Testis (tissue), 3 donors: ENCODE data around the gene LDB1. TPM values are rescaled to one million over a fixed set of nuclear protein-coding genes. Genes with fewer than 3 reads are reported as not detected.

Experiments
- DNase-seq: peaks from one replicate; pipeline ENCODE4 v3.0.0-alpha.2; 2019
- H3K27ac ChIP-seq, 2 donors: fragments of 200-600 bp; sonication (generic); one replicate each; pipeline ENCODE4 v1.5.1; 2019
- H3K27me3 ChIP-seq: fragments of 200-600 bp; sonication (generic); one replicate; pipeline ENCODE4 v1.5.1; 2019
- H3K36me3 ChIP-seq: fragments of 200-600 bp; sonication (generic); one replicate; pipeline ENCODE4 v1.5.1; 2017; ENCODE audit warnings: low read depth; ENCODE audit errors: missing control alignments
- H3K4me1 ChIP-seq: fragments of 200-600 bp; sonication (generic); one replicate; pipeline ENCODE4 v1.5.1; 2019
- H3K4me3 ChIP-seq, 2 donors: fragments of 200-600 bp; sonication (generic); one replicate each; pipeline ENCODE4 v1.5.1; 2017 to 2019
- H3K9me3 ChIP-seq: fragments of 200-600 bp; sonication (generic); one replicate; pipeline ENCODE4 v1.5.1; 2017
- POLR2A ChIP-seq: fragments of 450-650 bp; IDR thresholded peaks from one replicate; pipeline ENCODE4 v1.6.1; 2017; ENCODE audit warnings: antibody characterized with exemption, mild to moderate bottlenecking, moderate library complexity
- whole genome bisulfite sequencing, 2 donors: methylation state at CpG; one replicate each; pipeline ENCODE4 v1.1.5; 2018; 5-methylcytosine and 5-hydroxymethylcytosine counted together
- intact Hi-C: fragments of 100-400 bp; cut with DNase I; formaldehyde crosslinking; loops from one replicate; pipeline ENCODE4 v1.15.1; 2023; ENCODE audit warnings: low total_unique reads
- polyA plus RNA-seq: library from polyadenylated mRNA; stranded (reverse); fragments of 350-450 nt; fragmentation: Illumina TruSeq; extraction: RNeasy Lipid Tissue Mini Kit (QIAGEN cat#74804); gene quantifications from one replicate; pipeline ENCODE4 v1.2.3, GENCODE V29; 2014; ENCODE audit warnings: low read depth, low replicate concordance; ENCODE audit not compliant: insufficient read depth
- total RNA-seq, 2 donors: library from RNA; depleted of rRNA; stranded (reverse); fragments of >200 nt; gene quantifications; one replicate each; pipeline ENCODE4 v1.2.3, GENCODE V29; 2016
- TF ChIP-seq, protein P1 (sequence below), 3 experiments: fragments of 450-650 bp in 2 of 3; fragments of 200-600 bp in 1 of 3; sonication (generic) in 1 of 3; IDR thresholded peaks; one replicate each; pipeline ENCODE4 v1.5.1; 2016 to 2019; ENCODE audit warnings: antibody characterized with exemption in 3 of 3, mild to moderate bottlenecking in 2 of 3, moderate library complexity in 1 of 3

Gene LDB1
- total and polyA plus RNA-seq, 3 donors from 2014 or later: 64.2 to 90.5 (median 80.0) TPM

DNA sequence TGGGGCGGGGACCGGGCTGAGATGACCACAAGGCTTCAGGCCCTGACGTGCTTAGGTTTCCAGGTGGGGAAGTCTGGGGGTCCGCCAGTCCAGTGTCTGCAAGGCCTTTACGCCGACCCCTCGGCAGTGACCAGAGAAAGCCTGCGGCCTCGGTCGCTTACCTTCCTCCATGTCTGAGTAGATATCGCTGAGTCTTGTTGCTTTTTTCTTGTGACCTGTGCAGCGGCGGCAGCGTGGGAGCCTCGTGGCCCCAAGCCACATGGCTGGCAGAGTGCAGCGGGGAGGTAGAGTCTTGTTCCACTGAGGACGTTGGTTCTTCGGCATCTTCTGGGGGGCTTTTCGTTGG lies 32.4 kb upstream of the LDB1 start:
- H3K27me3 ChIP-seq: no peaks in the 10 kb centered on the region
- H3K9me3 ChIP-seq: no peaks in the 10 kb centered on the region
- H3K4me3 ChIP-seq: peak overlapping the region; percentile 82 to 93
- no peaks in the 10 kb centered on the region for H3K36me3 ChIP-seq
- no peak for DNase-seq
- intact Hi-C loops: no loop called here
- TF ChIP-seq, protein P1, sequence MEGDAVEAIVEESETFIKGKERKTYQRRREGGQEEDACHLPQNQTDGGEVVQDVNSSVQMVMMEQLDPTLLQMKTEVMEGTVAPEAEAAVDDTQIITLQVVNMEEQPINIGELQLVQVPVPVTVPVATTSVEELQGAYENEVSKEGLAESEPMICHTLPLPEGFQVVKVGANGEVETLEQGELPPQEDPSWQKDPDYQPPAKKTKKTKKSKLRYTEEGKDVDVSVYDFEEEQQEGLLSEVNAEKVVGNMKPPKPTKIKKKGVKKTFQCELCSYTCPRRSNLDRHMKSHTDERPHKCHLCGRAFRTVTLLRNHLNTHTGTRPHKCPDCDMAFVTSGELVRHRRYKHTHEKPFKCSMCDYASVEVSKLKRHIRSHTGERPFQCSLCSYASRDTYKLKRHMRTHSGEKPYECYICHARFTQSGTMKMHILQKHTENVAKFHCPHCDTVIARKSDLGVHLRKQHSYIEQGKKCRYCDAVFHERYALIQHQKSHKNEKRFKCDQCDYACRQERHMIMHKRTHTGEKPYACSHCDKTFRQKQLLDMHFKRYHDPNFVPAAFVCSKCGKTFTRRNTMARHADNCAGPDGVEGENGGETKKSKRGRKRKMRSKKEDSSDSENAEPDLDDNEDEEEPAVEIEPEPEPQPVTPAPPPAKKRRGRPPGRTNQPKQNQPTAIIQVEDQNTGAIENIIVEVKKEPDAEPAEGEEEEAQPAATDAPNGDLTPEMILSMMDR (IDR thresholded peaks at IDR 0.05): no peak
- WGBS, 2 donors: 0 to 1% methylated on average over 17 to 19 of the region's 19 CpGs
- peaks cover 16% of the 10 kb centered on the region for H3K4me1 ChIP-seq
- H3K27ac ChIP-seq: peak overlapping the region; percentile 68 to 84

DNA sequence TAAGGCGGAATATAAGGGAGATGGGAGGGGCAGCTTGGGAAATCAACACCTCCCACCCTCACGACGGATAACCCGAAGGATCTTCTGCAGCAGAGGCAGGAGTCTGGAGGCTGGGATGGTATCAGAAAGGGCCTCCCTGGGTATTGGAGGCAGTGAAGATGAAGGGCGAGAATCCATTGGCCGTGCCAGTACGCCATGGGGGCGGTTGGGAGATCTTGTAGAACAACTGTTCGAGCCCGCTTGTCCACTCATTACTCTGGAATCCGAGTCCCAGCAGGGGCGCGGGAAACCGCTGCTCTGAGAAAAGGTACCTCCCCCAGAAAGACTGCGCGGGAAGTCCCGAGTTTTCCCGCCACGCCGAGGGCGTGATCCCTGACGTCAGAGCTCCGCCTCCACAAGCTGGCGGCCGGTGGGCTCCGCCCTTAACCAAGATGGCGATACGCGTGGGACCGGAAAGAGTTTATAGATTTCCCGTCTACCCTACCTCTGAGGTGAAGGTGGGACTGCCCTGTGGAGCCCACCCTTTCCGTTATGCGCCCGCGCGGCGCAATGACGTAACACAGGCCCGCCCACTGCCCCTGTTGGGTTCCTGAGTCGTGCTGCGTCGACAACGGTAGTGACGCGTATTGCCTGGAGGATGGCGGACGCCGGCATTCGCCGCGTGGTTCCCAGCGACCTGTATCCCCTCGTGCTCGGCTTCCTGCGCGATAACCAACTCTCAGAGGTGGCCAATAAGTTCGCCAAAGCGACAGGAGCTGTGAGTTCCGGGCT lies 31.8 kb upstream of the LDB1 start, which contains the start of gene NOLC1:
Gene NOLC1 (plus strand): TSS at position 616 of the 771 bp plus-strand sequence. CDS start 22 bp downstream, at position 638.
- TF ChIP-seq, protein P1 (IDR thresholded peaks at IDR 0.05): peak in 2 of 3 experiments; percentile 1 to 17
- no peak for TF ChIP-seq POLR2A
- Histone ChIP-seq H3K9me3 (no peaks in the 10 kb centered on the region), H3K36me3 (no peaks in the 10 kb centered on the region), H3K27ac (peak within 1 kb of the TSS; percentile 68 to 84), H3K4me3 (peak within 1 kb of the TSS; percentile 82 to 93), H3K27me3 (no peaks in the 10 kb centered on the region), H3K4me1 (peaks cover 16% of the 10 kb centered on the region)
- WGBS, 2 donors: 5 to 8% methylated on average over 9 to 59 of the region's 59 CpGs
- DNase-seq: peak; percentile 99
- intact Hi-C loops: no loop called here

DNA sequence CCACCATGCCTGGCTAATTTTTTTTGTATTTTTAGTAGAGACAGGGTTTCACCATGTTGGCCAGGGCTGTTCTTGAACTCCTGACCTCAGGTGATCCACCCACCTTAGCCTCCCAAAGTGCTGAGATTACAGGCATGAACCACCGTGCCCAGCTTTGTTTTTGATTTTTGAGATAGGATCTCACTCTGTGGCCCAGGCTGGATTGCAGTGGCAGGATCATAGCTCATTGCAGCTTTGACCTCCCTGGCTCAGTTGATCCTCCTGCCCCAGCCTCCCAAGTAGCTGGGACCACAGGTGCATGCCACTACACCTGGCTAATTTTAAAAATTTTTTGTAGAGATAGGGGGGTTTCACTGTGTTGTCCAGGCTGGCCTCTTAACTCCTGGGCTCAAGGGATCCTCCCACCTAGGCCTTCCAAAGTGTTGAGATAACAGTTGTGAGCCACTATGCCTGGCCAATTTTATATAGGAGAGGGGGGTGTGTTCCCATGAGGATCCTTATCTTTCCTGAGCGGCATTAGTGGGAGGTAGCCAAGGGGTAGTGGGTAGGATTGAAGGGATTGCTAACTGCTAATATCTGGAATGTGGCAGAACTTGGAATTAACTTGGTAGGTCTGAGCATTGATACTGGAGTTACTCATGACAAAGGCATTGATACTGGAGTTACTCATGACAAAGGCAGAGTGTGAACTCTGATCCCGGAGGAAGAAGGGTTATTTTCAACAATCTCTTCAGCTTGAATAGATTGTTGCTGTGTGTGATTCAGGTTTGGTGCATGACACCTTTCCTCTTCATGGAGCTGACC lies 31.0 kb upstream of the LDB1 start:
- intact Hi-C loops: no loop called here
- 58 to 66% methylated on average over 3 of the region's 3 CpGs for WGBS, 2 donors
- H3K27ac ChIP-seq: peak overlapping the region; percentile 68 to 83
- no peaks in the 10 kb centered on the region for H3K9me3 ChIP-seq
- DNase-seq: no peak
- peaks cover 16% of the 10 kb centered on the region for H3K4me1 ChIP-seq
- no peaks in the 10 kb centered on the region for H3K36me3 ChIP-seq
- TF ChIP-seq, protein P1 (IDR thresholded peaks at IDR 0.05): no peak
- no peak for TF ChIP-seq POLR2A
- H3K4me3 ChIP-seq: peak overlapping the region in 1 of 2 donors; percentile 93
- H3K27me3 ChIP-seq: no peaks in the 10 kb centered on the region

DNA sequence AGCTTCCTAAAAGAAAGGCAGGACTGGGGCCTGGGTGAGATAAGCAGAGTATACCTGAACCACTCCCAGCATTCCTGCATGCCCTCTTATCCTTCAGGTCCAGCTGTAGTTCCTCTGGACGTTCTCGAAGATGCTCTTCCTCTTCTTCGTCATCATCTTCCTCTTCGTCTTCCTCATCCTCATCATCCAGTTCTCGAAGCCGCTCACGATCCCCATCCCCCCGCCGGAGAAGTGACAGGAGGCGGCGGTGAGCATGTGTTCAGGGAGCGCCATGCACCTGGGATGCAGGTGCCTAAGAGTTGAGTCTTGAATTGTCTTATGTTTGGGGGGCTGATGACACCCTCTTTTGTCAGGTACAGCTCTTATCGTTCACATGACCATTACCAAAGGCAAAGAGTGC lies 28.1 kb upstream of the LDB1 start:
- intact Hi-C loops: no loop called here
- WGBS, 2 donors: 93% methylated on average over 13 of the region's 13 CpGs
- no peak overlapping the region for H3K27ac ChIP-seq
- no peak overlapping the region for H3K4me3 ChIP-seq
- H3K4me1 ChIP-seq: peaks cover 10% of the 10 kb centered on the region
- no peaks in the 10 kb centered on the region for H3K36me3 ChIP-seq
- no peak for DNase-seq
- H3K9me3 ChIP-seq: no peaks in the 10 kb centered on the region
- H3K27me3 ChIP-seq: no peaks in the 10 kb centered on the region
- TF ChIP-seq, protein P1 (IDR thresholded peaks at IDR 0.05): no peak
- no peak for TF ChIP-seq POLR2A
